HepG2 (cell line): ENCODE data around the gene GNAT2. TPM values are rescaled to one million over a fixed set of nuclear protein-coding genes. Genes with fewer than 3 reads are reported as not detected.

Source experiments
- ATAC-seq: fragments of 200-7000 bp; cut with Tn5 transposase; 3 replicates; pipeline ENCODE4 v1.9.1; 2020; ENCODE audit warnings: mild to moderate bottlenecking, moderate library complexity
- BruUV-seq: library from RNA; stranded (reverse); fragments of 400-500 nt; replicated peaks from 2 replicates; lab custom pipeline; 2021; lab: Mats Ljungman, UMichigan
- CTCF ChIA-PET: fragments of 300-600 bp; formaldehyde crosslinking; extraction: SDS; loops from one replicate; lab custom pipeline; 2021; ENCODE audit warnings: low total read pairs, inconsistent platforms, low intra/inter-chr PET ratio; lab: Yijun Ruan, JAX
- POLR2A ChIA-PET: fragments of 350-600 bp; sonication (Branson Sonifier 250); formaldehyde crosslinking; loops from one replicate; lab custom pipeline; 2020; ENCODE audit warnings: antibody characterized with exemption, inconsistent platforms; lab: Yijun Ruan, JAX
- DNase-seq: peaks from one replicate; pipeline ENCODE4 v3.0.0-alpha.2; 2015; ENCODE audit warnings: low spot score
- FAIRE-seq: peaks from 3 replicates; lab custom pipeline; 2011; peaks lifted over from hg19 to GRCh38; lab: Jason Lieb, UNC
- H2AFZ ChIP-seq: one replicate; pipeline ENCODE4 v1.6.1; 2011; ENCODE audit warnings: low read length, inconsistent platforms
- H3K27ac ChIP-seq: fragments of 300-600 bp; 3 replicates; pipeline ENCODE4 v1.8.0; 2011; ENCODE audit warnings: mixed run types, mild to moderate bottlenecking, mixed read lengths, low read length, inconsistent platforms; ENCODE audit not compliant: insufficient read depth; ENCODE audit errors: extremely low read length
- H3K27me3 ChIP-seq, 2 experiments: fragments of 200-600 bp in 1 of 2; 2 replicates in 1 of 2; 3 replicates in 1 of 2; pipeline versions ENCODE4 v1.6.0 to v1.8.0; 2011; ENCODE audit warnings: low read length in 2 of 2, mild to moderate bottlenecking in 2 of 2, moderate library complexity in 2 of 2, inconsistent platforms in 1 of 2; ENCODE audit not compliant: insufficient read depth in 2 of 2, control insufficient read depth in 1 of 2
- H3K36me3 ChIP-seq, 2 experiments: fragments of 200-600 bp in 1 of 2; replicated peaks in 1 of 2; 2 replicates in 1 of 2; 3 replicates in 1 of 2; pipeline versions ENCODE4 v1.5.1 to v1.8.0; 2011; ENCODE audit warnings: low read length in 2 of 2, inconsistent platforms in 1 of 2; ENCODE audit not compliant: insufficient read depth in 2 of 2, control insufficient read depth in 1 of 2
- H3K4me1 ChIP-seq: 2 replicates; pipeline ENCODE4 v1.5.1; 2012; ENCODE audit warnings: low read length, inconsistent platforms; ENCODE audit not compliant: insufficient read depth
- H3K4me2 ChIP-seq: 2 replicates; pipeline ENCODE4 v1.6.0; 2011; ENCODE audit warnings: low read depth, low read length, inconsistent platforms
- H3K4me3 ChIP-seq, 3 experiments: fragments of 200-600 bp in 1 of 3; sonication (generic), shearing (Covaris generic) in 1 of 3; replicated peaks in 1 of 3; 2 replicates each; pipeline ENCODE4 v1.5.1; 2011 to 2016; ENCODE audit warnings: low read length in 3 of 3, inconsistent platforms in 2 of 3, low read depth in 2 of 3, mild to moderate bottlenecking in 2 of 3, control low read depth in 1 of 3, mixed read lengths in 1 of 3; ENCODE audit not compliant: insufficient read depth in 1 of 3
- H3K79me2 ChIP-seq: one replicate; pipeline ENCODE4 v1.6.1; 2011; ENCODE audit warnings: low read length, inconsistent platforms; ENCODE audit not compliant: insufficient read depth
- H3K9ac ChIP-seq: 2 replicates; pipeline ENCODE4 v1.6.0; 2011; ENCODE audit warnings: mild to moderate bottlenecking, low read depth, low read length, inconsistent platforms; ENCODE audit not compliant: insufficient read depth
- H3K9me3 ChIP-seq: 2 replicates; pipeline ENCODE4 v1.5.1; 2012; ENCODE audit warnings: mild to moderate bottlenecking, low read length
- H4K20me1 ChIP-seq: 2 replicates; pipeline ENCODE4 v1.6.0; 2011; ENCODE audit warnings: inconsistent platforms, mild to moderate bottlenecking, low read length, moderate library complexity; ENCODE audit not compliant: insufficient read depth
- AGO2 ChIP-seq: fragments of 200-400 bp; formaldehyde crosslinking; optimal IDR thresholded peaks from 2 replicates; pipeline ENCODE3; 2017; ENCODE audit warnings: mild to moderate bottlenecking, low read depth, low read length, moderate library complexity
- CC2D1A ChIP-seq: sonication (generic); formaldehyde crosslinking; IDR thresholded peaks from 2 replicates; pipeline ENCODE4 v1.8.1; 2023; ENCODE audit warnings: mild to moderate bottlenecking, missing genetic modification reagents
- ESRRA ChIP-seq: sonication (generic); formaldehyde crosslinking; IDR thresholded peaks from 2 replicates; pipeline ENCODE4 v1.5.1; 2020; ENCODE audit warnings: mild to moderate bottlenecking, low read depth, missing genetic modification reagents
- FOXK2 ChIP-seq: fragments of 450-650 bp; IDR thresholded peaks from 2 replicates; pipeline ENCODE4 v1.6.1; 2016
- HNRNPL ChIP-seq: fragments of 200-400 bp; formaldehyde crosslinking; IDR thresholded peaks from 2 replicates; pipeline ENCODE4 v1.6.1; 2017; ENCODE audit warnings: mild to moderate bottlenecking, low read depth, low read length
- HOXD1 ChIP-seq: sonication (generic); formaldehyde crosslinking; IDR thresholded peaks from 2 replicates; pipeline ENCODE4 v1.5.0; 2020; ENCODE audit warnings: missing genetic modification reagents
- JDP2 ChIP-seq: sonication (generic); formaldehyde crosslinking; IDR thresholded peaks from 2 replicates; pipeline ENCODE4 v1.8.1; 2022; ENCODE audit warnings: missing genetic modification reagents, borderline replicate concordance
- MAFG ChIP-seq: sonication (generic); formaldehyde crosslinking; IDR thresholded peaks from 2 replicates; pipeline ENCODE4 v1.5.1; 2020; ENCODE audit warnings: mild to moderate bottlenecking, missing genetic modification reagents
- SNRNP70 ChIP-seq: fragments of 200-400 bp; formaldehyde crosslinking; IDR thresholded peaks from 2 replicates; pipeline ENCODE4 v1.6.1; 2017; ENCODE audit warnings: mild to moderate bottlenecking, low read depth, low read length, moderate library complexity
- YEATS4 ChIP-seq: sonication (generic); formaldehyde crosslinking; IDR thresholded peaks from 2 replicates; pipeline ENCODE4 v1.4.0; 2020; ENCODE audit warnings: missing genetic modification reagents, borderline replicate concordance
- ZBTB38 ChIP-seq: sonication (generic); formaldehyde crosslinking; IDR thresholded peaks from 2 replicates; pipeline ENCODE4 v1.5.1; 2020; ENCODE audit warnings: mild to moderate bottlenecking, missing genetic modification reagents
- ZNF317 ChIP-seq: sonication (generic); formaldehyde crosslinking; IDR thresholded peaks from 2 replicates; pipeline ENCODE4 v1.5.0; 2020; ENCODE audit warnings: mild to moderate bottlenecking, missing genetic modification reagents
- ZNF598 ChIP-seq: sonication (generic); formaldehyde crosslinking; IDR thresholded peaks from 2 replicates; pipeline ENCODE4 v1.5.1; 2020; ENCODE audit warnings: mild to moderate bottlenecking, missing genetic modification reagents, borderline replicate concordance
- ZNF674 ChIP-seq: sonication (generic); formaldehyde crosslinking; IDR thresholded peaks from 2 replicates; pipeline ENCODE4 v1.5.0; 2020; ENCODE audit warnings: low read depth, mild to moderate bottlenecking, missing genetic modification reagents
- WGBS: methylation state at CpG from one replicate; pipeline ENCODE4 v1.1.6; 2017; ENCODE audit warnings: low lambda C conversion rate; 5-methylcytosine and 5-hydroxymethylcytosine counted together
- in situ Hi-C: cut with HindIII; loops from 2 replicates; pipeline ENCODE4 v1.10.0; 2017; ENCODE audit warnings: low pct_unique_long_range_greater_than_20kb; ENCODE audit not compliant: extremely low pct_ligation_motif_present
- intact Hi-C: fragments of 100-400 bp; cut with micrococcal nuclease; formaldehyde crosslinking; loops from one replicate; pipeline ENCODE4 v1.10.0; 2022; ENCODE audit not compliant: unreplicated experiment
- polyA plus RNA-seq, 8 experiments: library from polyadenylated mRNA; depleted of rRNA in 3 of 8; stranded (reverse) in 7 of 8; unstranded in 1 of 8; fragments of >200 nt; fragmentation: Illumina TruSeq in 4 of 8; extraction: Trizol in 4 of 8; gene quantifications; 2 replicates each; pipeline versions ENCODE4 v1.2.1 to v1.2.3, GENCODE V29; 2011 to 2016; ENCODE audit warnings: low read depth in 4 of 8, missing spikeins in 1 of 8, mixed read lengths in 1 of 8; ENCODE audit not compliant: insufficient read depth in 1 of 8
- total RNA-seq, 5 experiments: library from RNA; depleted of rRNA; stranded (reverse); fragments of >200 nt; fragmentation: Illumina TruSeq; extraction: Trizol; gene quantifications; 2 replicates each; pipeline ENCODE4 v1.2.3, GENCODE V29; 2016; ENCODE audit warnings: low read depth in 1 of 5
- TF ChIP-seq, protein P1 (sequence below): sonication (generic); formaldehyde crosslinking; IDR thresholded peaks from 2 replicates; pipeline ENCODE4 v1.4.0; 2020; ENCODE audit warnings: low read depth, mild to moderate bottlenecking, missing genetic modification reagents
- TF ChIP-seq, protein P2 (sequence below): sonication (generic); formaldehyde crosslinking; IDR thresholded peaks from 2 replicates; pipeline ENCODE4 v1.4.0; 2020; ENCODE audit warnings: missing genetic modification reagents
- TF ChIP-seq, protein P3 (sequence below): IDR thresholded peaks from 2 replicates; pipeline ENCODE4 v1.6.1; 2018; ENCODE audit warnings: missing genetic modification reagents, mild to moderate bottlenecking, missing compliant biosample characterization

Gene GNAT2
- total and polyA plus RNA-seq, 2 of the 13 experiments (the other 11 are each of a cell fraction or from before 2014, with no cell fraction given): 0.08 to 0.20 TPM

DNA sequence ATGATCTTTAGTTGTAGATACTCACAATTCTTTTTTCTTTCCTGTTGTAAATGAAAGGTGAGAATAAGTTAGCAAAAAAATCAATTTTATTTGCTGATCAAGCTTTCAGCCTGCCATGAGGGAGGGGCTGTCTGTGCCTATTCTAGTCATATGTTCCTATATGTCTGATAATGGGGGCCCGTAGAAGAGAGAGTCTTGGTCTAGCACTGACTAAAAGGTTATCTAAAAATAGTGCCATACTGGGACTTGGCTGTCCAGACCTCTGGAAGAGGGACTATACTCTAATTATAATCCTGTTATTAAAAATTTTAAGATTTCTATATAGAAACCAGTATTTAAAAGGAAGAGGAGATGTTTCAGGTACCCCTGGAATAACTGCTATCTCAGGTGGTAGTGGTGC lies 52.4 kb downstream of the GNAT2 start:
- H3K9ac ChIP-seq: no peak overlapping the region
- H3K27ac ChIP-seq: no peak overlapping the region
- H4K20me1 ChIP-seq: peaks cover 34% of the 10 kb centered on the region
- no peak overlapping the region for H2AFZ ChIP-seq
- TF ChIP-seq HOXD1 (CRISPR knock-in tag) (no peak), YEATS4 (CRISPR knock-in tag) (no peak), AGO2 (no peak), MAFG (no peak), ZNF674 (no peak), JDP2 (CRISPR knock-in tag) (no peak), ESRRA (no peak), CC2D1A (no peak), HNRNPL (no peak), ZBTB38 (CRISPR knock-in tag) (no peak), ZNF317 (CRISPR knock-in tag) (no peak), ZNF598 (CRISPR knock-in tag) (no peak), SNRNP70 (no peak), FOXK2 (no peak)
- TF ChIP-seq, protein P1, sequence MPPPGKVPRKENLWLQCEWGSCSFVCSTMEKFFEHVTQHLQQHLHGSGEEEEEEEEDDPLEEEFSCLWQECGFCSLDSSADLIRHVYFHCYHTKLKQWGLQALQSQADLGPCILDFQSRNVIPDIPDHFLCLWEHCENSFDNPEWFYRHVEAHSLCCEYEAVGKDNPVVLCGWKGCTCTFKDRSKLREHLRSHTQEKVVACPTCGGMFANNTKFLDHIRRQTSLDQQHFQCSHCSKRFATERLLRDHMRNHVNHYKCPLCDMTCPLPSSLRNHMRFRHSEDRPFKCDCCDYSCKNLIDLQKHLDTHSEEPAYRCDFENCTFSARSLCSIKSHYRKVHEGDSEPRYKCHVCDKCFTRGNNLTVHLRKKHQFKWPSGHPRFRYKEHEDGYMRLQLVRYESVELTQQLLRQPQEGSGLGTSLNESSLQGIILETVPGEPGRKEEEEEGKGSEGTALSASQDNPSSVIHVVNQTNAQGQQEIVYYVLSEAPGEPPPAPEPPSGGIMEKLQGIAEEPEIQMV: no peak
- TF ChIP-seq, protein P2, sequence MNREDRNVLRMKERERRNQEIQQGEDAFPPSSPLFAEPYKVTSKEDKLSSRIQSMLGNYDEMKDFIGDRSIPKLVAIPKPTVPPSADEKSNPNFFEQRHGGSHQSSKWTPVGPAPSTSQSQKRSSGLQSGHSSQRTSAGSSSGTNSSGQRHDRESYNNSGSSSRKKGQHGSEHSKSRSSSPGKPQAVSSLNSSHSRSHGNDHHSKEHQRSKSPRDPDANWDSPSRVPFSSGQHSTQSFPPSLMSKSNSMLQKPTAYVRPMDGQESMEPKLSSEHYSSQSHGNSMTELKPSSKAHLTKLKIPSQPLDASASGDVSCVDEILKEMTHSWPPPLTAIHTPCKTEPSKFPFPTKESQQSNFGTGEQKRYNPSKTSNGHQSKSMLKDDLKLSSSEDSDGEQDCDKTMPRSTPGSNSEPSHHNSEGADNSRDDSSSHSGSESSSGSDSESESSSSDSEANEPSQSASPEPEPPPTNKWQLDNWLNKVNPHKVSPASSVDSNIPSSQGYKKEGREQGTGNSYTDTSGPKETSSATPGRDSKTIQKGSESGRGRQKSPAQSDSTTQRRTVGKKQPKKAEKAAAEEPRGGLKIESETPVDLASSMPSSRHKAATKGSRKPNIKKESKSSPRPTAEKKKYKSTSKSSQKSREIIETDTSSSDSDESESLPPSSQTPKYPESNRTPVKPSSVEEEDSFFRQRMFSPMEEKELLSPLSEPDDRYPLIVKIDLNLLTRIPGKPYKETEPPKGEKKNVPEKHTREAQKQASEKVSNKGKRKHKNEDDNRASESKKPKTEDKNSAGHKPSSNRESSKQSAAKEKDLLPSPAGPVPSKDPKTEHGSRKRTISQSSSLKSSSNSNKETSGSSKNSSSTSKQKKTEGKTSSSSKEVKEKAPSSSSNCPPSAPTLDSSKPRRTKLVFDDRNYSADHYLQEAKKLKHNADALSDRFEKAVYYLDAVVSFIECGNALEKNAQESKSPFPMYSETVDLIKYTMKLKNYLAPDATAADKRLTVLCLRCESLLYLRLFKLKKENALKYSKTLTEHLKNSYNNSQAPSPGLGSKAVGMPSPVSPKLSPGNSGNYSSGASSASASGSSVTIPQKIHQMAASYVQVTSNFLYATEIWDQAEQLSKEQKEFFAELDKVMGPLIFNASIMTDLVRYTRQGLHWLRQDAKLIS: no peak
- TF ChIP-seq, protein P3, sequence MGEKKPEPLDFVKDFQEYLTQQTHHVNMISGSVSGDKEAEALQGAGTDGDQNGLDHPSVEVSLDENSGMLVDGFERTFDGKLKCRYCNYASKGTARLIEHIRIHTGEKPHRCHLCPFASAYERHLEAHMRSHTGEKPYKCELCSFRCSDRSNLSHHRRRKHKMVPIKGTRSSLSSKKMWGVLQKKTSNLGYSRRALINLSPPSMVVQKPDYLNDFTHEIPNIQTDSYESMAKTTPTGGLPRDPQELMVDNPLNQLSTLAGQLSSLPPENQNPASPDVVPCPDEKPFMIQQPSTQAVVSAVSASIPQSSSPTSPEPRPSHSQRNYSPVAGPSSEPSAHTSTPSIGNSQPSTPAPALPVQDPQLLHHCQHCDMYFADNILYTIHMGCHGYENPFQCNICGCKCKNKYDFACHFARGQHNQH (CRISPR knock-in tag): no peak
- intact Hi-C loops: no loop called here
- CTCF ChIA-PET: no interaction called here
- WGBS: 94% methylated on average over 1 of the region's 1 CpG
- no peaks in the 10 kb centered on the region for H3K36me3 ChIP-seq
- POLR2A ChIA-PET: no interaction called here
- FAIRE-seq (no peak), ATAC-seq (no peak), DNase-seq (no peak)
- H3K4me3 ChIP-seq: no peak overlapping the region
- H3K9me3 ChIP-seq: no peaks in the 10 kb centered on the region
- peaks cover 69% of the 10 kb centered on the region for H3K4me1 ChIP-seq
- in situ Hi-C loops: no loop called here
- H3K4me2 ChIP-seq: 0 out of 2 replicates have a peak overlapping the region, but pooled peaks have one; percentile 1
- H3K79me2 ChIP-seq: peaks cover 93% of the 10 kb centered on the region
- BruUV-seq: no TSS peak
- H3K27me3 ChIP-seq: no peaks in the 10 kb centered on the region
